CD14-positive monocyte (primary cell): ENCODE measurements around the gene PHLDA2. TPM values are rescaled to one million over a fixed set of nuclear protein-coding genes. Genes with fewer than 3 reads are reported as not detected.

Source experiments
- DNase-seq, 3 donors: peaks; one replicate each; pipeline ENCODE4 v3.0.0-alpha.2; 2011 to 2022
- H2AFZ ChIP-seq: 2 replicates; pipeline ENCODE4 v1.6.0; 2012; ENCODE audit warnings: mild to moderate bottlenecking, low read depth, low read length, inconsistent platforms; ENCODE audit not compliant: insufficient read depth, poor library complexity, severe bottlenecking
- H3K27ac ChIP-seq, 2 donors: 1 replicate in 1 of 2; 2 replicates in 1 of 2; pipeline ENCODE4 v1.5.1; 2012 to 2013; ENCODE audit warnings: low read length in 2 of 2, control low read depth in 1 of 2, inconsistent platforms in 1 of 2, low read depth in 1 of 2, mild to moderate bottlenecking in 1 of 2
- H3K27me3 ChIP-seq, 2 donors: one replicate each; pipeline versions ENCODE4 v1.6.0 to v1.6.1; 2011 to 2013; ENCODE audit warnings: low read length in 2 of 2; ENCODE audit not compliant: control insufficient read depth in 2 of 2, insufficient read depth in 2 of 2
- H3K36me3 ChIP-seq, 2 donors: replicated peaks in 1 of 2; 1 replicate in 1 of 2; 2 replicates in 1 of 2; pipeline versions ENCODE4 v1.5.1 to v1.6.1; 2012 to 2013; ENCODE audit warnings: low read length in 2 of 2, control low read depth in 1 of 2, inconsistent platforms in 1 of 2, mild to moderate bottlenecking in 1 of 2; ENCODE audit not compliant: insufficient read depth in 2 of 2, control insufficient read depth in 1 of 2
- H3K4me1 ChIP-seq, 2 donors: 1 replicate in 1 of 2; 2 replicates in 1 of 2; pipeline versions ENCODE4 v1.5.1 to v1.6.1; 2012 to 2013; ENCODE audit warnings: low read length in 2 of 2, control low read depth in 1 of 2, inconsistent platforms in 1 of 2, mild to moderate bottlenecking in 1 of 2, moderate library complexity in 1 of 2; ENCODE audit not compliant: insufficient read depth in 2 of 2, control insufficient read depth in 1 of 2
- H3K4me2 ChIP-seq: replicated peaks from 2 replicates; pipeline ENCODE3; 2012; ENCODE audit warnings: low read length, moderate library complexity, mild to moderate bottlenecking; ENCODE audit not compliant: poor library complexity, severe bottlenecking; ENCODE audit errors: extremely low read depth
- H3K4me3 ChIP-seq, 3 experiments: fragments of 200-600 bp in 1 of 3; sonication (generic) in 1 of 3; replicated peaks in 1 of 3; 1 replicate in 2 of 3; 2 replicates in 1 of 3; pipeline ENCODE4 v1.5.1; 2011 to 2013; ENCODE audit warnings: low read length in 3 of 3, mild to moderate bottlenecking in 3 of 3, control low read depth in 2 of 3, low read depth in 2 of 3, inconsistent platforms in 1 of 3, moderate library complexity in 1 of 3
- H3K79me2 ChIP-seq: 2 replicates; pipeline ENCODE4 v1.6.0; 2012; ENCODE audit warnings: mild to moderate bottlenecking, control low read depth, inconsistent platforms, low read length, moderate library complexity; ENCODE audit not compliant: insufficient read depth
- H3K9ac ChIP-seq: 2 replicates; pipeline ENCODE4 v1.6.0; 2017; ENCODE audit warnings: low read length, mild to moderate bottlenecking; ENCODE audit not compliant: insufficient read depth, poor library complexity, severe bottlenecking
- H3K9me3 ChIP-seq, 2 donors: replicated peaks in 1 of 2; 1 replicate in 1 of 2; 2 replicates in 1 of 2; pipeline versions ENCODE4 v1.5.1 to v1.6.1; 2012 to 2013; ENCODE audit warnings: low read length in 2 of 2, control low read depth in 1 of 2; ENCODE audit not compliant: control insufficient read depth in 1 of 2, insufficient read depth in 1 of 2
- H4K20me1 ChIP-seq: 2 replicates; pipeline ENCODE4 v1.6.0; 2012; ENCODE audit warnings: mild to moderate bottlenecking, low read length, control low read depth, moderate library complexity; ENCODE audit not compliant: insufficient read depth
- H3K27ac Mint-ChIP-seq, 7 donors: one replicate each; pipeline ENCODE4 v1.8.0; 2020; ENCODE audit warnings: mild to moderate bottlenecking in 7 of 7, mixed read lengths in 7 of 7, moderate library complexity in 6 of 7, inconsistent platforms in 2 of 7
- H3K27me3 Mint-ChIP-seq, 3 donors: one replicate each; pipeline ENCODE4 v1.8.0; 2021 to 2022; ENCODE audit warnings: low read depth in 3 of 3, mild to moderate bottlenecking in 3 of 3, mixed read lengths in 3 of 3, moderate library complexity in 3 of 3, inconsistent platforms in 1 of 3
- H3K36me3 Mint-ChIP-seq, 2 donors: one replicate each; pipeline ENCODE4 v1.8.0; 2020; ENCODE audit warnings: mixed read lengths in 2 of 2, inconsistent platforms in 1 of 2, mild to moderate bottlenecking in 1 of 2
- H3K4me1 Mint-ChIP-seq: one replicate; pipeline ENCODE4 v1.8.0; 2020; ENCODE audit warnings: mild to moderate bottlenecking, mixed read lengths
- H3K4me3 Mint-ChIP-seq, 2 donors: one replicate each; pipeline ENCODE4 v1.8.0; 2020; ENCODE audit warnings: mild to moderate bottlenecking in 2 of 2, mixed read lengths in 2 of 2, moderate library complexity in 1 of 2
- H3K9me3 Mint-ChIP-seq, 7 donors: one replicate each; pipeline ENCODE4 v1.8.0; 2020 to 2022; ENCODE audit warnings: mixed read lengths in 7 of 7, mild to moderate bottlenecking in 6 of 7, moderate library complexity in 6 of 7, inconsistent platforms in 2 of 7
- WGBS: methylation state at CpG from one replicate; pipeline ENCODE4 v1.1.5; 2013; ENCODE audit warnings: missing lambda C conversion rate; ENCODE audit not compliant: insufficient coverage; 5-methylcytosine and 5-hydroxymethylcytosine counted together
- intact Hi-C, 2 donors: fragments of 100-400 bp; cut with micrococcal nuclease; formaldehyde crosslinking; loops; one replicate each; pipeline versions ENCODE4 v1.15.0 to v1.15.1; 2023
- polyA plus RNA-seq, 3 donors: library from polyadenylated mRNA; depleted of rRNA in 1 of 3; unstranded in 2 of 3; stranded (reverse) in 1 of 3; fragments of 300-500 nt in 2 of 3; fragments of >200 nt in 1 of 3; fragmentation: Illumina TruSeq in 2 of 3; gene quantifications; 1 replicate in 2 of 3; 2 replicates in 1 of 3; pipeline ENCODE4 v1.2.3, GENCODE V29; 2012 to 2021
- TF ChIP-seq, protein P1 (sequence below): fragments of 200-600 bp; IDR thresholded peaks from one replicate; pipeline ENCODE4 v1.8.0; 2022; ENCODE audit warnings: antibody characterized with exemption, mild to moderate bottlenecking

PHLDA2 gene
- polyA plus RNA-seq, 3 donors: 2.6 to 54.5 (median 4.7) TPM

- no peaks in the 10 kb centered on the region for H3K79me2 ChIP-seq
- Mint-ChIP-seq H3K9me3 (peaks cover 0 to 4% (median 0%) of the 10 kb centered on the region in 7 donors), H3K27ac (peak overlapping the region in 2 of 7 donors; percentile 45 to 57), H3K4me1 (peaks cover 25% of the 10 kb centered on the region), H3K36me3 (peaks cover 0 to 2% of the 10 kb centered on the region in 2 donors), H3K27me3 (peaks cover 20 to 40% (median 23%) of the 10 kb centered on the region in 3 donors), H3K4me3 (no peak overlapping the region)
- H3K4me2 ChIP-seq: no peak overlapping the region
- H3K36me3 ChIP-seq: no peaks in the 10 kb centered on the region
- WGBS: 95% methylated on average over 11 of the region's 16 CpGs
- H3K27me3 ChIP-seq: peaks cover 2 to 23% of the 10 kb centered on the region in 2 donors
- no peak overlapping the region for H3K27ac ChIP-seq
- H3K9me3 ChIP-seq: no peaks in the 10 kb centered on the region
- H3K4me3 ChIP-seq: no peak overlapping the region
- intact Hi-C loops: loop anchor here (2.0 to 10.0 kb wide), 4 partner anchors 195 to 585 kb away; partner anchors contain the start of genes C11orf21 (in 1 of the 2), KCNQ1OT1 (in 1 of the 2) and TSPAN32 (in 1 of the 2)
- TF ChIP-seq, protein P1, sequence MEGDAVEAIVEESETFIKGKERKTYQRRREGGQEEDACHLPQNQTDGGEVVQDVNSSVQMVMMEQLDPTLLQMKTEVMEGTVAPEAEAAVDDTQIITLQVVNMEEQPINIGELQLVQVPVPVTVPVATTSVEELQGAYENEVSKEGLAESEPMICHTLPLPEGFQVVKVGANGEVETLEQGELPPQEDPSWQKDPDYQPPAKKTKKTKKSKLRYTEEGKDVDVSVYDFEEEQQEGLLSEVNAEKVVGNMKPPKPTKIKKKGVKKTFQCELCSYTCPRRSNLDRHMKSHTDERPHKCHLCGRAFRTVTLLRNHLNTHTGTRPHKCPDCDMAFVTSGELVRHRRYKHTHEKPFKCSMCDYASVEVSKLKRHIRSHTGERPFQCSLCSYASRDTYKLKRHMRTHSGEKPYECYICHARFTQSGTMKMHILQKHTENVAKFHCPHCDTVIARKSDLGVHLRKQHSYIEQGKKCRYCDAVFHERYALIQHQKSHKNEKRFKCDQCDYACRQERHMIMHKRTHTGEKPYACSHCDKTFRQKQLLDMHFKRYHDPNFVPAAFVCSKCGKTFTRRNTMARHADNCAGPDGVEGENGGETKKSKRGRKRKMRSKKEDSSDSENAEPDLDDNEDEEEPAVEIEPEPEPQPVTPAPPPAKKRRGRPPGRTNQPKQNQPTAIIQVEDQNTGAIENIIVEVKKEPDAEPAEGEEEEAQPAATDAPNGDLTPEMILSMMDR: no peak
- H4K20me1 ChIP-seq: peaks cover 8% of the 10 kb centered on the region
- DNase-seq: no peak
- no peak overlapping the region for H3K9ac ChIP-seq
- no peak overlapping the region for H2AFZ ChIP-seq
- H3K4me1 ChIP-seq: peaks cover 27 to 38% of the 10 kb centered on the region in 2 donors
Measured at GRCh38 chr11:2889362-2890273, 39.6 kb downstream of the PHLDA2 start.

- Mint-ChIP-seq H3K4me3 (no peak overlapping the region), H3K9me3 (peaks cover 0 to 6% (median 0%) of the 10 kb centered on the region in 7 donors), H3K27ac (peak overlapping the region in 1 of 7 donors; percentile 14), H3K4me1 (peaks cover 26% of the 10 kb centered on the region), H3K27me3 (peaks cover 25 to 46% (median 28%) of the 10 kb centered on the region in 3 donors), H3K36me3 (peaks cover 0 to 2% of the 10 kb centered on the region in 2 donors)
- DNase-seq: peak; percentile 77 to 82 (median 77)
- Histone ChIP-seq H3K4me1 (peaks cover 31 to 48% of the 10 kb centered on the region in 2 donors), H3K4me3 (no peak overlapping the region), H3K79me2 (no peaks in the 10 kb centered on the region), H3K27me3 (peaks cover 2 to 28% of the 10 kb centered on the region in 2 donors), H3K36me3 (no peaks in the 10 kb centered on the region), H2AFZ (no peak overlapping the region), H4K20me1 (peaks cover 8% of the 10 kb centered on the region), H3K9me3 (no peaks in the 10 kb centered on the region), H3K4me2 (no peak overlapping the region), H3K27ac (no peak overlapping the region), H3K9ac (no peak overlapping the region)
- TF ChIP-seq, protein P1: peak; percentile 96
- intact Hi-C loops: loop anchor here (1.0 to 10.0 kb wide), 5 partner anchors 194 to 584 kb away; partner anchors contain the start of genes C11orf21 (in 1 of the 2), KCNQ1OT1 (in 1 of the 2) and TSPAN32 (in 1 of the 2)
- 33% methylated on average over 22 of the region's 25 CpGs for WGBS
Measured at GRCh38 chr11:2888266-2888968, 40.8 kb downstream of the PHLDA2 start.
